Endometrium (tissue), 2 donors: ENCODE measurements around the gene KLHL21.
"Not testable (repeated sequence)": the region's sequence is repeated elsewhere in the genome, so short reads cannot be mapped to it uniquely, and the experiment has no call there.

Experiments
- FAIRE-seq: peaks from 2 replicates; lab custom pipeline; 2012; peaks lifted over from hg19 to GRCh38; lab: Jason Lieb, UNC
- donor health status: control.
- donor health status: control.

KLHL21 gene, protein sequence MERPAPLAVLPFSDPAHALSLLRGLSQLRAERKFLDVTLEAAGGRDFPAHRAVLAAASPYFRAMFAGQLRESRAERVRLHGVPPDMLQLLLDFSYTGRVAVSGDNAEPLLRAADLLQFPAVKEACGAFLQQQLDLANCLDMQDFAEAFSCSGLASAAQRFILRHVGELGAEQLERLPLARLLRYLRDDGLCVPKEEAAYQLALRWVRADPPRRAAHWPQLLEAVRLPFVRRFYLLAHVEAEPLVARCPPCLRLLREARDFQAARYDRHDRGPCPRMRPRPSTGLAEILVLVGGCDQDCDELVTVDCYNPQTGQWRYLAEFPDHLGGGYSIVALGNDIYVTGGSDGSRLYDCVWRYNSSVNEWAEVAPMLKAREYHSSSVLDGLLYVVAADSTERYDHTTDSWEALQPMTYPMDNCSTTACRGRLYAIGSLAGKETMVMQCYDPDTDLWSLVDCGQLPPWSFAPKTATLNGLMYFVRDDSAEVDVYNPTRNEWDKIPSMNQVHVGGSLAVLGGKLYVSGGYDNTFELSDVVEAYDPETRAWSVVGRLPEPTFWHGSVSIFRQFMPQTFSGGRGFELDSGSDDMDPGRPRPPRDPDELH

DNA sequence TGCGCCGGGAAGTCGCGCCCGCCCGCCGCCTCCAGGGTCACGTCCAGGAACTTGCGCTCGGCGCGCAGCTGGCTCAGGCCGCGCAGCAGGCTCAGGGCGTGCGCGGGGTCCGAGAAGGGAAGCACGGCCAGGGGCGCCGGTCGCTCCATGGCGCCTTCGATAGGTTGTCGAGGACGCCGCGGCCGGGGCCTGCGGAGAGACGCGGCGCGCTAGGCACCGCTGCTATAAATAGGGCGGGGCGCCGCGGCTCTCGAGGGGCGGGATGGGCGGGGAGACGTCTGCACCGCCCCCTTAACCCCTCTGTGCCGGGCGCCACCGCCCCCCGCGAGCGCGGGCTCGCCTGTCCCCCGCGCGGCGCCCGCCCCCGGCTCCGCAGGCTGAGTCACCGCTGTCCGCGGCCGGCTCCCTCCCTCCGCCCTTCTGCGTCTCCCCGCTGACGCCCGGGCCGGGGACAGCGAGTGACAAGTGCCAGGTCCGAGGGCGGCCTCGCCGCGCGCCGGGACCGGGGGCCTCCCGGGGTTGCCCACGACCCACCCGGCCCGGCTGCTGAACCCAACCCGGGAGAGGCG is at the start of gene KLHL21:
KLHL21 (minus strand) TSS at position 201 of the 569 bp plus-strand sequence; CDS start at position 149, 52 bp downstream.
- no peak for FAIRE-seq

DNA sequence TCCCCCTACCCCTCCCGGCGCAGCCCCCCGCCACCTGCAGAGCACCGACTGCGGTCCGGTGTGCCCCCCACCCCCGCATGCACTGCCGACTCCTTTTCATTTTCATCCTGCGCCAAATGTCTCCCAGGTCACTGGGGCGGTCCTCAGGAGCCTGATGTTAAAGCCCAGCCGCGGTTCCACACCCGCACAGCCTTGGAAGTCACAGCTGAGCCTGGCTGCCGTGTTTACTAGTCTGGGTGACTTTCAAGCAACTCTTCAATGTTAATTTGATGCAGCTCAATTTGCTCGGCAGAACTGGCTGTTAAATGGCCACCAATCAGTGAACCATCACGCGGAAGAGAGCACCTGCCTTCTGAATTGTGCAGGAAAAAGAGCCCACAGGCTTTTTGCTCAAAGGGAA is 49.2 kb upstream of the KLHL21 start:
- no peak for FAIRE-seq

DNA sequence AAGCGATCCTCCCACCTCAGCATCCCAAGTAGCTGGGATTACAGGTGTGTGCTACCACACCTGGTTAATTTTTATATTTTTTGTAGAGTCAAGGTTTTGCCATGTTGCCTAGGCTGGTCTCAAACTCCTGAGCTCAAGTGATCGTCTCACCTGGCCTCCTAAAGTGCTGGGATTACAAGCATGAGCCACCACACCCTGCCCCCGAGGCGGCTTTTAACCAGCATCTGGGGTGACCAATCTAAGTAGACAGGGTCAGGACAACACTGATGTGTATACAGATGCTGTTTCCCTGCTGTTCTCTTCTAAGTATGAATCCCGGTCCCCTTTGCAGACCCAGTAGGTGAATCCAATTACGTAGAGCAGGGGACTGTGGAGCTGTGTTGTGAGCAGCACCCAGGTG is 45.9 kb upstream of the KLHL21 start:
- no peak for FAIRE-seq

DNA sequence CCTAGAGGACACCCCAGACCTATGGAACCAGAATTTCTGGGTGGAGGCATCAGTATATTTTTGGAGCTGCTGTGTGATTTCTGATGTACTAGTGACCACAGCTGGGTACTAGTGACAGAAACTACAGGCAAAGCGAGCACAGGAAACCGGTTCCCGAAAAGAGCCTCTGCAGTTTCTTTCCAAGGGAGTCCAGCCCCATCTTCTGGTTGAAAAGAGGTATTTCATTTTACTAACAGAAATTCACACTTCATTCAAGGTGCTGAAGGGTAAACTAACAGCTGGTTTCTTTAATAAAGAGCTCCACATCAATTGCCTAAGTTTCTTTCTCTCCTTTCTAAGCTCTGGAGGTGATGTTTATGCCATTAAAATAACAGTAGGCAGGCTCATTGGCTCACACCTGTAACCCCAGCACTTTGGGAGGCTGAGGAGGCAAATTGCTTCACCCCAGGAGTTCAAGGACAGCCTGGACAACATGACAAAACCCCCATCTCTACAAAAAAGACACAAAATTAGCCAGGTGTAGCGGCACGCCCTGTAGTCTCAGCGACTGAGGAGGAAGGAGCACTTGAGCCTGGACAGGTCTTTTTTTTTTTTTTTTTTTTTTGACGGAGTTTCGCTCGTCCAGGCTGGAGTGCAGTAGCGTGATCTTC is 44.0 kb upstream of the KLHL21 start:
- no peak for FAIRE-seq

DNA sequence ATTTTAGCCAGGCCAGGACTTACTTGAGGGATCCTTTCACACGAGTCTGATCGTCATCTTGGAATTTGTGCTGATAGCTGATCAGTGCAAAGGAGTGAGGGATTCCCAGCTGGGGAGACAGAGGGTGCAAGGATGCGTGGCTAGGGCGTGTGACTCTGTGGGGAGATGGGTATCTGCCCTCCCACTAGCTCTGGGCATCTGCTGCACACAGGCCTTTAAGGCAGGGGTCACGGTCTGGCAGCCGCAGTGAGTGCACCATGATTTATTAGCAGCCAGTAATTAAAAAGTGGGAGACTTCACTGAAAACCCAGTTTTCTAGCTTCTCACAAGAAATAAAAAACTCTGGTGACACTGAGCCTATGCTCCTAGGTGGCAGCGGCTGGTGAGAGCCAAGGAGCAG is 42.3 kb upstream of the KLHL21 start:
- FAIRE-seq: no peak

DNA sequence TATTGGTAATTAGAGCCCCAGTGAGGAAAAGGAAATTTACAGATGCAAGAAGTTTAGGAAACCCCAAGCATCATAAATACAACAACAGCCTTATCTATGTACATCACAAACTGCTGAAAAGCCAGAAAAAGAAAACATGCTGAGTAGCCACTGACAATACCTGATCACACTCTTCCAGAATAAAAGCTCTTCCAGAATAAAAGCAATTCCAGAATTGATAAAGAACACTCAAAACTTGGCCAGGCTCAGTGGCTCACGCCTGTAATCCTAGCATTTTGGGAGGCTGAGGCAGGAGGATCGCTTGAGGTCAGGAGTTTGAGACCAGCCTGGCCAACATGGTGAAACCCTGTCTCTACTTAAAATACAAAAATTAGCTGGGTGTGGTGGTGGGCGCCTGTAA is 38.2 kb upstream of the KLHL21 start:
- not testable (repeated sequence) for FAIRE-seq

DNA sequence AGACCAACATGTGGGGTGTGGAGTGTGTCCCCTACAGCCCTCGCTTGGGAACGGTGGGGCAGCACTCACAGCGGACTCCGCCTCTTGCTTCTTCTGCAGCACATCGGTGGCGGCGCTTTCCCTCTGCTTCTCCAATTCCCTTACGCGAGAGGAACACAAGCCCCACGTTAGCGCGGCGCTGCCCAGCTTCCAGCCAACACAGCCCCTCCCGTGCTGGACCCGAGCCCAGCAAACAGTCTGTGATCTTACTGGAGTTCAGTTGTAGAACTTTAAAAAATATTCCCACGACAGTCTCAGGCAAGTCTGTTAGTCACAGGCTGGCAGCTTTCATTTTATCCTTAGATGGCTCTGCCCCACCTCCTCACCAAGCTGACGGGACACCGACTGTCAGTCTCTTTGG is 35.6 kb upstream of the KLHL21 start:
- FAIRE-seq: no peak

DNA sequence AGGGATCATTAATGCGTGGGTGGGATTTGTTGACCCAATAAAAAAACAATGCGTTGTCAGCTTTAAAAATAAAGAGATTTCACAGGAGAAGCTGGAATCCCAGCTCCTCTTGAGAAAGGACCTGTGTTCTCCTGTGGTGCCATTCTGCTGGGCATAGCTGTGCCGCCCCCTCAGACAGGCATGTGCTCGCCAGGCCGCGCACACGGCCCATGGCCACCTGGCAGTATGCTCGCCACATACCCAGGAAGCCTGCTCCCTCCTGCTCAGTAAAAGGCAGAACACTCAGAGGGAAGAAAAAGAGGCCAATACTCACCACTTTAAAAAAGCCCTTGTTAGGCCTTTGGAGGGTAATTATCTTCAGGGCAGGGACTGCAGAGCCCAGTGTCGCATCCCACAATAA is 35.1 kb upstream of the KLHL21 start:
- FAIRE-seq: no peak

DNA sequence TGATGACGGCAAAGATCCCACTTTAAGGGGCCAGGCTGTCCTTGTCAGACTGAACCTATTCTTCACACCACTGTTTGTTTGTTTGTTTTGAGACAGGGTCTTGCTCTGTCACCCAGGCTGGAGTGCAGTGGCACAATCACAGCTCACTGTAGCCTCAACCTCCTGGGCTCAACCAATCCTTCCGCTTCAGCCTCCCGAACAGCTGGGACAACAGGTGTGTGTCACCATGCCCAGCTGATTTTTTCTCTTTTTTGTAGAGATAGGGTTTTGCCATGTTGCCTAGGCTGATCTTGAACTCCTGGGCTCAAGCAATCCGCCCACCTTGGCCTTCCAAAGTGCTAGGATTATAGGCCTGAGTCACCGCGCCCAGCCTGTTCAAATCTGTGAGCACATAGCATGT is 34.1 kb upstream of the KLHL21 start:
- not testable (repeated sequence) for FAIRE-seq

DNA sequence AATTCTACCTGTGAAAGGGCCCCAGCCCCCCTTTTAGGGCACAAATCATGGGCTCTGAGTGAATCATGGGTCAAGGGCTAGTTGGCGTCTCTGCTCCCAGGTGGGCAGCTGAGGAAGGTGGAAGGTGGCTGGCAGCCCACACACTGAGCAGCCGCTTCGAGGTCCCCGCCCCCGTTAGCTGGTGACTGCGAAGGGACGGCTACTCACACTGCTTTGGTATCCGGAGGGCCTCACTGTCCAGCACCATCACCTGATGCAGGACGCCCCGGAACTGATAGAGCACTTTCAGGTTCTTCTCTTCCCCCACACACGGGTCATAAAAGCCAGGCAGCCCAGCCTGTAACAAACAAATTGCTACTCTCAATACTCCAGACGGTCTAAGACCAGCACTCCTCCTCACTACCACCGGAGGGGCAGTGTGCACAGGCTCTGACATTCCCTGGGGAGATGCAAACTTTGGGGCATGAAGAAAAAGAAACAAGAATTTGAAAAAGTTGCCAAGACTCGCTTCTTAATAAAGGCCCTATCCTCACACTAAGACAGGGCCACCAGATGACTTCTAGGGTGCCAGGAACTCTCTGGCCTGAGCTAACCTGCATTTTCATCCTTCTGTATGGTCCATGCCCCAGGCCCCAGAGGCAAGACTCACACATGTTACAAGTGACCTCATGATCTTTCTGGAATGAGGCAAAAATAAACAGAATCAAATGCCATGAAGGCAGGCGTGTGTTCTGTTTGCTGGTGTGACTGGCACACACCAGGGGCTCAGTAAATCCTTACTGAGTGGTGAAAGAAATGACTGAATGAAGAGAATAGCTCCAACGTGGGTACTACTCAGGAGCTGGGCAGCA is 33.5 kb upstream of the KLHL21 start:
- FAIRE-seq: no peak

DNA sequence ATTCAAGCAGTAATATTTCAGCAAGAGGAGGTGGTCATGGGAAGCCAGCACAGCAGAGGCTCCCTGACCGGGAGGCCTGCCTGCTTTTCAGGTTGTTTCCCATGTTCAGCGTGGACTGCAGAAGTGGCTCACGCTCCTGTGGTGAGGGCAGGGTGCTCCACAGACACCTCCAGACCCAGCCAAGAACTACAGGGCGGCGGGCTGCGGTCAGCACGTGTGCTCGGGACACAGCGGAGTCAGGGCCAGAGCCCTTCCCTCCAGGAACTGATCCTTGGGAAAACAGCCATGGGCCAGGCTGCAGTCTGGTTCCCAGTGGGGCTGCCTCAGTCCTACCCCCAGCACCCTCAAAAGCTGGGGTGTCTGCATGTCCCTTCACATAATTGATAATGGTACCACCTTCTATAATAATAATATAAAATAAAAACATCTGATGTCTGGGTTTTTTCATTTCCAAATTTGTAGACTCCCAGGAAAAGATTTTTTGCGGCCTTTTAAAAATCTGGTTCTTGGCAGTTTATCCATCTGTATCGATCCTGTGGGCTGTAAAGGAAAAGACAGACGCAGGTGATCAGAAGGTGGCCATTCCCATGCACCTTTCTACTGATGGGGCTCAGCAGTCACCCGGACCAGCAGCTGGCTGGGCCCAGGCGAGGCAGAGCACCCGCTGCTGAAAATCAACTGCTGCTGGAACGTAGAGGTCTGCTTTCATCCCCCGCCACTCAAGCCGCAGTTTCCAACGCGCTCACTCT is 32.7 kb upstream of the KLHL21 start:
- FAIRE-seq: no peak

DNA sequence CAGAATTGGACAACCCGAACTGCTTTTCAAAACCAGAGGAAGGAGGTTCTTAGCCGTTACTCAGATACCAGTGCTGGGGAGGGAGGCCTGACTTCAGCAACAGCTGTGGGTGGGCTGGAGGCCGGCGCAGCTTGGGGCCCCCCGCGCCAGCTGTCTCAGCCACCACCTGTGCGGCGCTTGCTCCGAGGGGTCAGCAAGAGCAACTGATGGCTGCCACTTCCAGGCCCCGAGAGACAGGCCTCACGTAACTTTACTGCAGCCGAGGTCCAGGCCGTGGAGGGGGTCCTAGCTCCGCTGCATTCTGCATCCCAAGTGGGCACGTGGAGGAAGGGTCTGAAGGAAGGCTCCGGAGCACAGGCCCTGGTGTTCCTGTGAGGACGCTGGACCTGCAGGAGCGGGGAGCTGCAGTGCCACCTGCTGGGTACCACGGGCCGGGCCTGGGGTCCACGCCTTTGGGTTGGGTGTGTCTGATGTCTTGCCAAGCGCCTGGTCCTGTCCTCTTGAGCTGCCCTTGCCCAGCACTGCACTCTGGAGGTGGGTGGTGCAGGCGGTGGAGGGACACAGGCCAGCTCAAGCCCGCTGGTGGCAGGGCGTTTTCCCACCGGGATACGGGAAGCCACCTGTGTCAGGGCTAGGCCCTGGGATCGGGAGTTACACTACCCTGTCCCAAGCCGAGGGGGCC is 31.8 kb upstream of the KLHL21 start:
- no peak for FAIRE-seq

DNA sequence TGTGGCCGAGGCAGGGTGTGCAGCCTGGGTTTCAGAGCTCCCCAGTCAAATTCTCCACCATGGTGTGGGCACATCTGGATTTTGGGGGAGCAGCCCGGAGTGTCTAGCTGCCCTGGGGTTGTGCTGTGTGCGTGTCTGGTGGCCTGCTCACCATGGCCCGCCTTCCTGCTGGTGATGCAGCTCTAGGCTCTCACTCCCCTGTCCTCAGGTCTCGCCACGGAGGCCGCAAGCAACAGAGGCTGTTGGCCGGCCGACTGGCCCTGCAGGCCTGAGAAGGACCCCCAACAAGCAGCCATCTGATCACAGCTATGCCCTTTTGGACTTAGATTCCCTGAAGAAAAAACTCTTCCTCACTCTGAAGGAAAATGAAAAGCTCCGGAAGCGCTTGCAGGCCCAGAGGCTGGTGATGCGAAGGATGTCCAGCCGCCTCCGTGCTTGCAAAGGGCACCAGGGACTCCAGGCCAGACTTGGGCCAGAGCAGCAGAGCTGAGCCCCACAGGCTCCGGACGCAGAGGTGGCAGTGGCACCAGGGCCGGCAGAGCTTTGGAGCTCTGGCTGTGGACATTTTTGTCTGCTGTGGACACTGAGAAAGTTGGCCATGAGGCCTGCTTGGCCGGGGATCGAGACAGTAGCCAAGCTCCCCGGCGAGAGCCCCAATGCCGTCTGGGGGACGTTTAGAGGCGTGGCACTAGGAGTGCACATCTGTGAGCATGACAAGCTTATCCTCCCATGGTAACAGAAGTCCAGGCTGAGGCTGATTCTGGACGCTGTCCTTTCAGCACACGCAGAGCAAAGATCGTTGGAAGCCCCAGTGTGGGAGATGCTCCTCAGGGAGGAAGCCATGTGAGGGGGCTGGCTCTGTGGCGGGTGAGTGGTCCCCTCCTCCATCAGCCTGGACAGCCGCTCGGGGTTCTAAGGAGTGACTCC is 30.2 kb upstream of the KLHL21 start:
- no peak for FAIRE-seq

DNA sequence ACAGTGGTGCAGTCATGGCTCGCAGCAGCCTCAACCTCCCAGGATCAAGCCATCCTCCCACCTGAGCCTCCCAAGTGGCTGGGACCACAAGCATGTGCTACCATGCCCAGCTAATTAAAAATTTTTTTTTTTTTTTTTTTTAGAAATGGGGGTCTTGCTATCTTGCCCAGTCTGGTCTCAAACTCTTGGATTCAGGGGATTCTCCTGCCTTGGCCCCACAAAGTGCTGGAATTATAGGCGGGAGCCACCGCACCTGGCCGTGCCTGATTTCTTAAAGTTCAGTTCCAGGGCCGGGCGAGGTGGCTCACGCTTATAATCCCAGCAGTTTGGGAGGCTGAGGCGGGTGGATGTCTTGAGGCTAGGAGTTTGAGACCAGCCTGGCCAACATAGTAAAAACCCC is 28.4 kb upstream of the KLHL21 start:
- FAIRE-seq: no peak

DNA sequence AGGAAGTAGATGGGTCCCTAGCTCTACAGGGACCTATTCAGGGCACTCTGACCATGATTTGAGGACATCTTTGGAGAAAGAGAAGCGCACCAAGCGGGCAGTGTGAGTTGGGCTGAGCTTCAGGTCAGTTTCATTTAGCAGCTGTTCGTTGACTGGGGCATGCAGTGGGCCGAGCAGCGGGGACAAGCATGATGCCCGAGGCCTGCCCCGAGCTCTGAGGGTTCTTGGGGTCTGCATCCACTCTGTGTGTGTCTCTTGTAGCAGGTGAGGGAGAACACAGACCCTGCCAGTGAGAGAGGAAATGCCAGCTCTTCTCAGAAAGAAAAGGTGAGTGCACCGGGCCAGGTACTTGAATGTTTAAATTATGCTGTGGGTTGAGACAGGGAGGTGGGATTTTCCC is 27.4 kb upstream of the KLHL21 start:
- no peak for FAIRE-seq

DNA sequence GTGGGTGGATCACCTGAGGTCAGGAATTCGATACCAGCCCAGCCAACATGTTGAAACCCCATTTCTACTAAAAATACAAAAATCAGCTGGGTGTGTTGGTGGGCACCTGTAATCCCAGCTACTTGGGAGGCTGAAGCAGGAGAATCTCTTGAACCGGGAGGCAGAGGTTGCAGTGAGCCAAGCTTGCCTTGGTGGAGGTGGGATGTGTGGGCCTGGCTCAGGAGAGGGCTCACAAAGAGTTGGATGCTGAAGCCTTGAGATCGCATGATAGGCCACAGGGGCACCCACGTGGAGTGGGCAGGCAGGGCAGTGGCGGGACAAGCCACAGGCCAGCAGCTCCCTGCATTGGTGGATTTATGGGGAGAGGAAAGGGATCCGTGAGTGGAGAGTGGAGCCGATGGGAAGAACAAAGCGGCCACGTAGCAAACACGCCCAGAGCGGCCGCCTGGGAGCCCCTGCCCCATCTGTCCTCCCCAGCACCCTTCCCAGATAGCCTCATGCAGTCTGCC is 26.4 kb upstream of the KLHL21 start:
- FAIRE-seq: no peak

DNA sequence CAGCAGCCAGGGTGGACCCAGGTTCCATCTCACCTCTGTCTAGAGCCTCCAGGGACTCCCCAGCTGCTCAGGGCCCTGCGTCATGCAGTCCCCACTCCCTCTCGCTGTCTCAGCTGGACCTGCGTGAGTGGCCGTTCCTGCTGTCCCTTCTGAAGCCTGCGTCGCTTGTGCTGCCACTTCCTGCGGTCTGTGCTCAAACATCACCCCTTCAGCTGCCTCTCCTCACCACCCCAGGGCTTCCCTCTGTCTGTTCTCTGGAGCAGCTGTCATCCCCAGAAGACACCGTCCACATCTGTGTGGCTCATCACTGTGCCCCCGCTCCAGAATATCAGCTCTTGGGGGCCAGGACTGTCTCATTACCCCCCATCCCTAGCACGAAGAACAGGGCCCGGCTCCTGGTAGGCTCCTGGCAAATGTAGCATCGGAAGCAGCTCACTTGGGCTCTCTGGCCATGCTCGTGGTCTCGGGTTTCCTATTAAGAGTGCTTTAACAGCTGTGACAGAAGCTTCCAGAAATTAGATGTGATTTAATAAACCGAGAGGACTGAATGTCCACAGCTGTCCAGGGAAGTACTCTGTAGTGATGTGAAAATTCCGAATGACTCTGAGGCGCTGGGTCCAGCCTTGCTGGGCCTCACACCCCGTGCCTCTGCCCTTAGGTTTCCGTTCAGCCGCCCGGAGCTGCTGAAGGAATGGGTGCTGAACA is 25.3 kb upstream of the KLHL21 start:
- no peak for FAIRE-seq

DNA sequence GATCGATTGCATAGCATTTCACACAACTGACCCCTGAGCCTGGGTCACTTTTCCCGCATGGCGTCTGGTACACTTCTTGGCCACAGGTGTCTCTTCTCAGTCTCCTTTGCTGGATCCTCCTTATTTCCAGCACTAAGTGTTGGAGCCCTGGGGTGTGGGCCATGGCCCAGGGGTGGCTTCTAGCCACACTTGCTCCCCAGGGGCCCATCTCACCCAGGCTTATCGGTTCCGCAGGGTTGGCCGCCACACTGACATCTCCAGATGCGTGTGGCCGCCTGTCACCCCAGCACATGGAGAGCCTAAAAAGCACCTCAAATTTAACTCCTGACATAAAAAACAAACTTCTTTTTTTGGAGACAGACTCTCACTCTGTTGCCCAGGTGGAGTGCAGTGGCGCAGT is 24.4 kb upstream of the KLHL21 start:
- no peak for FAIRE-seq
